ENCODE results near the gene NRIP3.

- TF ChIP-seq, protein P1, sequence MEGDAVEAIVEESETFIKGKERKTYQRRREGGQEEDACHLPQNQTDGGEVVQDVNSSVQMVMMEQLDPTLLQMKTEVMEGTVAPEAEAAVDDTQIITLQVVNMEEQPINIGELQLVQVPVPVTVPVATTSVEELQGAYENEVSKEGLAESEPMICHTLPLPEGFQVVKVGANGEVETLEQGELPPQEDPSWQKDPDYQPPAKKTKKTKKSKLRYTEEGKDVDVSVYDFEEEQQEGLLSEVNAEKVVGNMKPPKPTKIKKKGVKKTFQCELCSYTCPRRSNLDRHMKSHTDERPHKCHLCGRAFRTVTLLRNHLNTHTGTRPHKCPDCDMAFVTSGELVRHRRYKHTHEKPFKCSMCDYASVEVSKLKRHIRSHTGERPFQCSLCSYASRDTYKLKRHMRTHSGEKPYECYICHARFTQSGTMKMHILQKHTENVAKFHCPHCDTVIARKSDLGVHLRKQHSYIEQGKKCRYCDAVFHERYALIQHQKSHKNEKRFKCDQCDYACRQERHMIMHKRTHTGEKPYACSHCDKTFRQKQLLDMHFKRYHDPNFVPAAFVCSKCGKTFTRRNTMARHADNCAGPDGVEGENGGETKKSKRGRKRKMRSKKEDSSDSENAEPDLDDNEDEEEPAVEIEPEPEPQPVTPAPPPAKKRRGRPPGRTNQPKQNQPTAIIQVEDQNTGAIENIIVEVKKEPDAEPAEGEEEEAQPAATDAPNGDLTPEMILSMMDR (IDR thresholded peaks at IDR 0.05; ENCODE audit: low read depth, low read length, missing input control), result no peak
- TF ChIP-seq GABPA (IDR thresholded peaks at IDR 0.05 in 1 of 2, conservative IDR thresholded peaks at IDR 0.05 in 1 of 2) (no peak), RAD21 (IDR thresholded peaks at IDR 0.05) (no peak), TAF1 (conservative IDR thresholded peaks at IDR 0.05) (no peak), JUND (IDR thresholded peaks at IDR 0.05) (no peak)
- TF ChIP-seq, protein P2, sequence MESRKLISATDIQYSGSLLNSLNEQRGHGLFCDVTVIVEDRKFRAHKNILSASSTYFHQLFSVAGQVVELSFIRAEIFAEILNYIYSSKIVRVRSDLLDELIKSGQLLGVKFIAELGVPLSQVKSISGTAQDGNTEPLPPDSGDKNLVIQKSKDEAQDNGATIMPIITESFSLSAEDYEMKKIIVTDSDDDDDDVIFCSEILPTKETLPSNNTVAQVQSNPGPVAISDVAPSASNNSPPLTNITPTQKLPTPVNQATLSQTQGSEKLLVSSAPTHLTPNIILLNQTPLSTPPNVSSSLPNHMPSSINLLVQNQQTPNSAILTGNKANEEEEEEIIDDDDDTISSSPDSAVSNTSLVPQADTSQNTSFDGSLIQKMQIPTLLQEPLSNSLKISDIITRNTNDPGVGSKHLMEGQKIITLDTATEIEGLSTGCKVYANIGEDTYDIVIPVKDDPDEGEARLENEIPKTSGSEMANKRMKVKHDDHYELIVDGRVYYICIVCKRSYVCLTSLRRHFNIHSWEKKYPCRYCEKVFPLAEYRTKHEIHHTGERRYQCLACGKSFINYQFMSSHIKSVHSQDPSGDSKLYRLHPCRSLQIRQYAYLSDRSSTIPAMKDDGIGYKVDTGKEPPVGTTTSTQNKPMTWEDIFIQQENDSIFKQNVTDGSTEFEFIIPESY (IDR thresholded peaks at IDR 0.05), result no peak
Observed at GRCh38 chr11:9052316-9052715, 48.5 kb upstream of the NRIP3 start.

All from liver (tissue), 3 donors.